NCI-H1694 treated with DMSO at 0.1 percent for 48 hours (cell line): Measurements from ENCODE around the gene GLT8D2.

ENCODE experiments used
- DNase-seq: peaks from one replicate; lab custom pipeline; 2025; lab: John Stamatoyannopoulos, UW

Gene GLT8D2

GRCh38 chr12:104049903-104050356 is at the start of gene GLT8D2:
Gene GLT8D2 (minus strand): TSS chr12:104050187. CDS start chr12:104019648, 30,539 bp downstream.
- DNase-seq: no peak

DNA sequence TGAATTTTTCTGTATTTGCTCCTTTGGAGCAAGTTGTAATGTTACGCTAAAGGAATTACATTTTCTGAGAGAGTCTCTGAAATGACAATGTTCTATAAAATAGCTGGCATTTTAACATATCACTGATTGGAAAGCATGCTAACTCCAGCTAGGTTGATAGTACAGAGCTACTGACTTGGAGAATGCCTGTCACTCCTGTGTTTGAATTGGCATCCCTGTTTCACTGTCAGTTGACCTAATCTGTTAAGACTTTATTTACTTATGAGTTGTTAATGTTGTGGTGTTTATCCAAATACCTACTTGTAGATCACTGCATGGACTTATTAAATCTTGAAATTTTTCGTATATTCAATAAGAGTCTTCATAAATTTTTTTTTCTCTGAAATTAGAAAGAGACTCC is 48.0 kb upstream of the GLT8D2 start:
- no peak for DNase-seq

- DNase-seq: no peak
Observed at GRCh38 chr12:104095289-104095688, 45.3 kb upstream of the GLT8D2 start.

GRCh38 chr12:104094284-104094683 is 44.3 kb upstream of the GLT8D2 start:
- no peak for DNase-seq

- no peak for DNase-seq
Observed at GRCh38 chr12:104091136-104091535, 41.1 kb upstream of the GLT8D2 start.

- DNase-seq: no peak
Observed at GRCh38 chr12:104090685-104091084, 40.7 kb upstream of the GLT8D2 start.

GRCh38 chr12:104083769-104084475 is 33.9 kb upstream of the GLT8D2 start:
- no peak for DNase-seq

DNA sequence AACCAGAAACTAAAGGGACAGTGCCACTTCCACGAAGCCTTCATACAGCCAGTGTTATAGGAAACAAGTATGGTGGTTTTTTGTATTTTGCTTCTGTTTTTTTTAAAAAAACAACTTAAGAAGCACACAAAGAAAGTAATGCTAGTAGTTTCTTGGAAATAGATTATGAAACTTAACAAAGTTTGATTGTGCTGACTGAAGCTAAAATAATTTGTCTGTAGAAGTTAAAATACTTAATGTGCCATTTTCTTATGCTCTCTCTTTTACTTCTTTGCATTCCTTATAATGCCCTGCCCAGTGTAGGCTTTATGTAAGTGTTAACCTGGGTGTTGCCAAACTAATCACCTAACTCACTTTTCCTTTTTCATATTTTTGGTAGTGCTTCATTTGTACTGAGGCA is 30.8 kb upstream of the GLT8D2 start:
- DNase-seq: no peak

- DNase-seq: no peak
Observed at GRCh38 chr12:104079024-104079423, 29.0 kb upstream of the GLT8D2 start.

GRCh38 chr12:104073699-104074098 is 23.7 kb upstream of the GLT8D2 start:
- DNase-seq: no peak

DNA sequence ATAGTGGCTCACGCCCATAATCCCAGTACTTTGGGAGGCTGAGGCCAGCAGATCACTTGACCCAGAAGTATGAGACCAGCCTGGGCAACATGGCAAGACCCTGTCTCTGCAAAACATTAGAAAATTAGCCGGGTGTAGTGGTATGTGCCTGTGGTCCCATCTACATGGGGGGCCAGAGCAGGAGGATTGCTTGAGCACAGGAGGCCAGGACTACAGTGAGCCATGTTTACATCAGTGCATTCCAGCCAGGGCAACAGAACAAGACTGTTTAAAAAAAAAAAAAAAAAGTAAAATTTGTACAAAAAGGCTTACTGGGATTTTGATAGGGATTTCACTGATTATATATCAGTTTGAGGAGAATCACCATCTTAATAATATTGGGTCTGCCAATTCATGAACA is 22.1 kb upstream of the GLT8D2 start:
- DNase-seq: no peak

DNA sequence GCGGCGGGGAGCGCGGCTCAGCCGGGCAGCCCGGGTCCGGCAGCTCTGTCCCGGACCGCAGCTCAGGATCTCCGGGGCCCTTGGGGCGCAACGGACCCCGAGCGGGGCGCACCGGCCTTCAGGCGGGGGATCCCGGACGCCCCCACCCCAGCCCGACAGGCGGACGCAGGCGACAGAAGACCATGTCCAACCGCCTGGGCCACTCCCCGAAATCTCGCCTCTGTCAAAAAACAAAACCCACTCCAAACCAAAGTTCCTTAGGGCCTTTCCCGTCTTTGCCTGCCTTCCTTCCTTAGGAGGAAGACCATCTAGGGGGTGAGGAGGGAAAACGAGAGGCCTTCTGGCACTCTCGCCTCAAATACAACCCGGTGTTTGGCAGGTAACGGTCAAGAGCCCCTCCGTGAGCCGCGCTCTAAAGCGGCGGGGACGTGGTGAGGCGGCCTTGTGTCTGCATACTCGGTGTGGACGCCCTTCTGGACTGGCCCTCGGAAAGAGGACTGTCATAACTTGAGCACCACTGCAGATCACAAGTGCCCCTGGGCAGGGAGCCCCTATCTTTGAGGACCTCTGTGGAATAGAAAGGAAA is 14.9 kb upstream of the GLT8D2 start:
- DNase-seq: no peak

DNA sequence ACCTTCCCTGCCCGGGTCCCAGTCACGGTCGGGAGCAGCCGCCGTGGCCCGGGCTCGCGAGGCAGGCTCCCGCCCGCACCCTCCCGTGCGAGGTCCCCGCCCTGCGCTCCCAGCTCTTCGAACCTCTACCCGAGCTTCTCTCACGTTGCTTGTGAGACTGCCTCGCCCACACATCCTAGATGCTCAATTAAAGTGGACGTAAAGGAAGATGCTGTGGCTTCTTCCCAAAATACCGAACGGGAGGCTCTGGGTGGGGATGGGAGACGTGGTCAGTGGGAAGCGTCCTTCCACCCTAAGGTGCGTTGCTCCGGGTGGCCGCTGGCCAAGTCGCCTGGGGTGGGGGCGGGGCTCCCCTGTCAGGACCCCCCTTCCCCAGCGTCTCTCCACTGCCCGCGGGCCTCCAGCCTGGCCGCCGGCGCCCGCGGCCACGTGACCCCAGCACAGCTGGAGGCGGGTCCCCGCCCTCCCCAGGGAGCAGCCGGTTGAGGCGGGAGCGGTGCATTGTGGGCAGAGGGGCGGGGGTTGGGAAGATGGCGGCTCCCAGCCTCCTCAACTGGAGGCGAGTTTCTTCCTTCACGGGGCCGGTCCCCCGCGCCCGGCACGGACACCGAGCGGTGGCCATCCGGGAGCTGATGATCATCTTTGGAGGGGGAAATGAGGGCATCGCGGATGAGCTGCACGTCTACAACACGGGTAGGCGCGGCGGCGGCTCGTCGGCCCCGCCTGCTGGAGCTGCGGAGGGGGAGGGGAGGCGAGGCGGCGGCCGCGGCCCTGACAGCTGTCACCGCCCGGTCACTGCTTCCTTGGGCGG is 14.2 kb upstream of the GLT8D2 start, which contains the start of gene HCFC2:
Gene HCFC2 (plus strand): TSS at position 501 of the 811 bp plus-strand sequence. CDS start 30 bp downstream, at position 531.
- peak; percentile 51 for DNase-seq

GRCh38 chr12:104063712-104064030 is 13.7 kb upstream of the GLT8D2 start:
- peak; percentile 40 for DNase-seq

DNA sequence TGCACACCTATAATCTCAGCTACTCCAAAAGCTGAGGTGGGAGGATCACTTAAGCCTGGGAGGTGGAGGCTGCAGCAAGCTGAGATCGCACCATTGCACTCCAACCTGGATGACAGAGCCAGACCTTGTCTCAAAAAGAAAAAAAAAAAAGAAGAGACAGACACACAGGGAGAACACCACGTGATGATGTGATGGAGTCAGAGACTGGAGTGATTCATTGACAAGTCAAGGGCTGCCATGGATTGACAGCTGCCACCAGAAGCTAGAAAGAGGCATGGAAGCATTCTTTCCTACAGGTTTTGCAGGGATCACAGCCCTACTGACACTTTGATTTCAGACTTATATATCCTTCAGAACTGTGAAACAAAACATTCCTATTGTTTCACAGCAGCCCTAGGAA is 10.8 kb upstream of the GLT8D2 start:
- no peak for DNase-seq

GRCh38 chr12:104059963-104060362 is 10.0 kb upstream of the GLT8D2 start:
- no peak for DNase-seq

GRCh38 chr12:104058802-104059201 is 8.8 kb upstream of the GLT8D2 start:
- no peak for DNase-seq

DNA sequence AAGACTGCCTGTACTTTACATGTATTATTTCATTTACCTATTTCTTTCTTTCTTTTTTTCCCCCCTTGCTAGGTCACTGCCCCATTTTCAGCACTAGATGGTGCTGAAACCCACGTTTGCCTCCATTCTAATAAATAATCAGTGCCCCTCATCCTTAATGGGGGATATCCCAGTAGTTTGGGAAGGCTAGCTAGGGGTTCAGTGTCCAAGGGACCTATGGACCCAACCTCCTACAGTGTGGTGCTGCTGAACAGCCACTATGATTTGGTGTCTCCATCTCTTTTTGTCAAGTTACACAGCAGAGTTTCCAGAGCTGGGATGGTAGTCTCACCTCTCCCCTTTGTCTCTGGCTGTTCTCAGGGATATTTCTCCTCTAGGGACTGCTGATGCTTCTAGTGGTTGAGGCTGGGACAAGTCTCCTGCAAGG is 7.8 kb upstream of the GLT8D2 start:
- DNase-seq: peak; percentile 65

DNA sequence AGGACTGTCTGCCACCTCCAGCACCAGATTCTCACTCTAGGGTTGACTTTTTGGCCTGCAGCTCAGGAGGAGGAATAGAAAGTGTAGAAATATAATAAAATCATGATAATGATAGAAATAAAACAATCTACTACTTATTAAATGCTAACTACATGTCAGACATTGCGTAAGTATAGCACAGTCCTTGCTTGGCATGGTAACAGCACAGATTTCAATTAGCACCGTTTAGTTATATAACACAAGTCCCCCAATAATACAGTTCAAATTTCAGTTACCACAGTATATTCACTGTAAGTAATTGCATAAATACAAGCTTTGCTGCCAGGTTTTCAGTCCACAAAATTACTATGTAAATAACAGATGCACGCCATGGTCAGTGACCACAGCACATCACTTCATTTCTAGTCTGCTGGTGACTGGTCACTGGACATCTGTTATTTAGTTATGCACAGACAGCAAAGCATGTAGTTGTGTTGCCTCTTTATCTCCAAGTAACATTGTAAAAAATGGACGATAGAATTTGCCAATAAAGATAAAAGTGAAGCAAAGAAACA is 6.5 kb upstream of the GLT8D2 start:
- DNase-seq: peak; percentile 57

GRCh38 chr12:104055686-104056388 is 5.8 kb upstream of the GLT8D2 start:
- peak; percentile 79 for DNase-seq

DNA sequence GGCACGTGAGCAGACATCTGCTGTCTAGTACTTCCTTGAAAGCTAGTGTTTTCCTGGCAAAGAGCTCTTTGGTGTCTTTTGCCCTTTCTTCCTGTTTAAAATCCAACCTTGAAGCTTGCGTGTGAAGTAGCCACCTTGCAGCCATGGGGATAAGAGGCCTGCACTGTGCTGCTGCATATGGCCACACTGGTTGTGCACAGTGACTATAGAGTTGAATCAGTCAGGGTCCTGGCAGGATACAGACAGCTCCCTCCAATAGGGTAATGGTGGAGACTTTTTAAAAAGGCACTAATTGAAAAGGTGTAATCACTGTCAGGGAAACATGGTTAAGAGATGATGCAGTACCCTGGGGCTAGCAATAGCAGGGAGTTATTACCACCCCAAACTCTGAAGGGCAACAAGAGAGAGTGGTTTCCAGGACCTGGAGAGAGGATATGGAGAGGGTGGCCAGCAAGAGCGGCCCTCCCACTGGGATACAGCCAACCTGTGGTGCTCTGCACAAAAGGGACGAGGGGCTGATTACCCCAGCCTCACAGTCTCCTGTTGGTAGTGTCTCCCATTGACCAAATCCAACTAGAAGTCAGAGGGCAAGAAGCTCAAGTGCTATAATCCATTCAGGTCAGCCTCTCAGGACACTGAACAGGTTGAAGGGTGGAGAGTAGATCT is 4.8 kb upstream of the GLT8D2 start:
- DNase-seq: no peak
